Measurements from ENCODE around the gene UGGT2.
"Not testable (repeated sequence)": the region's sequence is repeated elsewhere in the genome, so short reads cannot be mapped to it uniquely, and the experiment has no call there.

Gene UGGT2

GRCh38 chr13:95789315-95789714, 263.9 kb downstream of the UGGT2 start:
- DNase-seq = not testable (repeated sequence)

- DNase-seq = no peak
Measured at GRCh38 chr13:95788100-95788463, 265.1 kb downstream of the UGGT2 start.

GRCh38 chr13:95787356-95788099, 265.7 kb downstream of the UGGT2 start:
- no peak for DNase-seq

- DNase-seq = no peak
Measured at GRCh38 chr13:95784900-95785290, 268.3 kb downstream of the UGGT2 start.

- no peak for DNase-seq
Measured at GRCh38 chr13:95784161-95784899, 268.9 kb downstream of the UGGT2 start.

GRCh38 chr13:95783747-95784146, 269.5 kb downstream of the UGGT2 start:
- DNase-seq = no peak

- not testable (repeated sequence) for DNase-seq
Measured at GRCh38 chr13:95781940-95782339, 271.3 kb downstream of the UGGT2 start.

GRCh38 chr13:95781016-95781415, 272.2 kb downstream of the UGGT2 start:
- DNase-seq = no peak

GRCh38 chr13:95779522-95779921, 273.7 kb downstream of the UGGT2 start:
- no peak for DNase-seq

- no peak for DNase-seq
Measured at GRCh38 chr13:95771905-95772304, 281.3 kb downstream of the UGGT2 start.

GRCh38 chr13:95763601-95764000, 289.6 kb downstream of the UGGT2 start:
- DNase-seq = no peak

- not testable (repeated sequence) for DNase-seq
Measured at GRCh38 chr13:95762626-95763025, 290.6 kb downstream of the UGGT2 start.

GRCh38 chr13:95756072-95756471, 297.1 kb downstream of the UGGT2 start:
- no peak for DNase-seq

- DNase-seq = no peak
Measured at GRCh38 chr13:95754069-95754468, 299.1 kb downstream of the UGGT2 start.

GRCh38 chr13:95752677-95753076, 300.5 kb downstream of the UGGT2 start:
- no peak for DNase-seq

All from activated CD4-positive, CD25-positive, alpha-beta regulatory T cell (primary cell).